GM10248 (cell line): ENCODE results near the gene CTSA.

Experiments used
- CTCF ChIA-PET: fragments of 300-600 bp; sonication (Branson Sonifier 250); formaldehyde crosslinking; extraction: SDS; loops from one replicate; lab custom pipeline; 2021; ENCODE audit warnings: antibody characterized with exemption; lab: Yijun Ruan, JAX
- POLR2A ChIA-PET: fragments of 350-650 bp; sonication (Branson Sonifier 250); formaldehyde crosslinking; extraction: SDS; loops from one replicate; lab custom pipeline; 2020; ENCODE audit warnings: antibody characterized with exemption; lab: Yijun Ruan, JAX
- DNase-seq: peaks from one replicate; pipeline ENCODE4 v3.0.0; 2012; ENCODE audit errors: extremely low spot score
- CTCF ChIP-seq: IDR thresholded peaks from 2 replicates; pipeline ENCODE4 v1.5.1; 2012; ENCODE audit warnings: mild to moderate bottlenecking, low read depth; ENCODE audit errors: extremely low read depth, missing control alignments, control extremely low read depth

Gene CTSA

DNA sequence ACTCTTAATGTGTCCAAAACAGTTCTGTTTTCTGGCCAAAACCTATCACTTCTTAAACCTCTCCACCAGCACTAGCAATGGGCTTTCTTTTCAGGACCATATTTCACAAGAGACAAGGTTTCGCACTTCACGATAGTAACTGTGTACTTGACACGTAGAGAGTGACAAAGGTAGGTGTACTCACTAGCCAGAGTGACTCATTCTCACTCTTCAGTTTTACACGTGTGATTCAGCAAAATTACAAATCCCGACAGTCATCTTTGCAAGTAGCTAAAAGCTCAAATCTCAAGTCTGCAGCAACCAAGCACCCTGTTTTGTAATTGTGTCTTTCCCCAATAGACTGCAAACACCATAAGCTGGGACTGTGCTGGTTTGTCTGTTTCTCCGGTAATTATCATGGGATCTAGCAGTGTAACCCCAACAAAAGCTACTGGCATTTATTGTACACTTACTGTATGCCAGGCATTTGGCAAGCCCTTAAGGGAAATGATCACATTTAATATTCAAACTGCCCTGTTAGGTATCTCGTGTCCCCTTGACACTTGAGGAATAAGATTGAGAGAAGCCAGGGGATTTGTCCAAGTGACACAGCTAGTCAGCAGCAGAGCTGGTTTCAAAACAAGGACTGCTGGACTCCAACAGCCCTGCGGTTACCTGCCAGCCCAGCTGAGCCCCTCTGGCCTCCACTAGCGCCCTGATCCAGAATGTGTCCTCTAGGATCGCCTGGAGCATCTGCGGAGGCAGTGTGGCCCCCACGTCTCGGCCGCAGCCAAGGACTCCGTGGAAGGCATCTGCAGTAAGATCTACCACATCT is 53.2 kb downstream of the CTSA start:
- CTCF ChIA-PET, result interaction anchor here (1.8 to 3.1 kb wide), 5 partner anchors 8 to 43 kb away, joined by 6 to 25 read pairs (median 7); no protein-coding TSS in a partner anchor
- DNase-seq, result no peak
- no peak for TF ChIP-seq CTCF
- POLR2A ChIA-PET, result interaction anchor here (0.6 to 0.7 kb wide), 2 partner anchors 9 to 13 kb away, joined by 3 read pairs; no protein-coding TSS in a partner anchor

DNA sequence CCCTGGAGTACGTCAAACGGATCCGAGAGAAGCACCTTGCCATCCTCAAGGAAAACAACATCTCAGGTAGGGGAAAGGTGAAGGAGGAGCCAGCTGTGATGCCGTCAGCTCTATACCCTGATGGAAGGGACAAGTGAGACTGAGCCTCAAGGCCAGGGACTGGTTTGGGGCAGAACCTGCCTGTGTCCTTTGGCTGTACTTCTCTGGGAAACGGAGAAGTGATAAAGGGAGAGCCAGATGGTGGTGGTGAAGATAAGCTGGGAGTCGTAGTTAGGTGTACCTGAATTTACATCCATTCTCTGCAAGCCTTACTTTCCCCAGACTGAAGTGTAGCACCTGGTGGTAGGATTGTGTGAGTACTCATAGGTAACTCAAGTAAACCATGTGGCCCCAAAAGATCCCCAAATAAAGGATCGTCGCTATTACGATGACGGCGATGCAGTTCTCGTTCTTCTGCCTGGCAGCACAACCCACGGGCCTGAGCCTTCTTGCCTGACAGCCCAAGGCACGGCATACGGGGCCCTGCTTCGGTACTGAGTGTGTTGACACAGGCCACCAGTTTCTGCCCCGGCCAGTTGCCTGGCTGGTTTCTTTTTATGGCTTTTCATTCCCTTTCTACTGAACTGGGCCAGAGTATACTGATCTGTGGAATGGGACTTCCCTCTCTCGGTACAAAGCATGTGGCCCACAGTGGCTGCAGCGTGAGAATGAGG is 54.0 kb downstream of the CTSA start:
- POLR2A ChIA-PET, result no interaction called here

GRCh38 chr20:45945678-45946148 is 54.6 kb downstream of the CTSA start:
- TF ChIP-seq CTCF, result no peak
- POLR2A ChIA-PET, result no interaction called here
- DNase-seq, result no peak
- CTCF ChIA-PET, result interaction anchor here (1.1 to 5.0 kb wide), 4 partner anchors 9 to 41 kb away, joined by 3 to 33 read pairs (median 8); no protein-coding TSS in a partner anchor

More for the DNA sequence above, 54.0 kb downstream of the CTSA start:
- TF ChIP-seq CTCF, result no peak
- DNase-seq, result no peak
- CTCF ChIA-PET, result interaction anchor here (1.1 to 5.0 kb wide), 6 partner anchors 8 to 42 kb away, joined by 3 to 33 read pairs (median 8); no protein-coding TSS in a partner anchor

- CTCF ChIA-PET, result interaction anchor here (1.1 to 5.0 kb wide), 3 partner anchors 9 to 24 kb away, joined by 3 to 33 read pairs (median 7); no protein-coding TSS in a partner anchor
- DNase-seq, result no peak
- POLR2A ChIA-PET, result interaction anchor here (0.6 to 0.8 kb wide), 2 partner anchors 9 to 107 kb away, joined by 3 to 4 read pairs; no protein-coding TSS in a partner anchor
- no peak for TF ChIP-seq CTCF
These were observed 55.2 kb downstream of the CTSA start for GRCh38 chr20:45946149-45946970.

DNA sequence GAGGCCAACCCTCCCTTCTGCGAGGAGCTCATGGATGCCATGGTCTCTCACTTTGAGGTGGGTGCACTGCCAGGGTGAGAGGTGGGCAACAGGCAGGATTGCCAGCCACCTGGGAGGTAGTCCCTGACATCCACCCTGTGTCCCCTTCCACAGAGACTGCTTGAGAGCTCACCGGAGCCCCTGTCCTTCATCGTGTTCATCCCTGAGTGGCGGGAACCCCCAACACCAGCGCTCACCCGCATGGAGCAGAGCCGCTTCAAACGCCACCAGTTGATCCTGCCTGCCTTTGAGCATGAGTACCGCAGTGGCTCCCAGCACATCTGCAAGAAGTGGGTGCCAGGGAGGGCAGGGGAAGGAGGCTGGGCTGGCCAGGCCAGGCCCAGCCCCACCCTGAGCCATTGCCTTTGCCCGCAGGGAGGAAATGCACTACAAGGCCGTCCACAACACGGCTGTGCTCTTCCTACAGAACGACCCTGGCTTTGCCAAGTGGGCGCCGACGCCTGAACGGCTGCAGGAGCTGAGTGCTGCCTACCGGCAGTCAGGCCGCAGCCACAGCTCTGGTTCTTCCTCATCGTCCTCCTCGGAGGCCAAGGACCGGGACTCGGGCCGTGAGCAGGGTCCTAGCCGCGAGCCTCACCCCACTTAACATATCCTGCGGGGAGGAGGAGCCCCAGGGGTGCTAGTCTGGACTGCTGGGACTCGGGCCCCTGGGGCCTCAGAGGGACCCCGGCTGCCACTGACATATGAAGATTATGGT is 56.2 kb downstream of the CTSA start:
- TF ChIP-seq CTCF, result no peak
- POLR2A ChIA-PET, result interaction anchor here (0.8 to 1.3 kb wide), 2 partner anchors 10 kb away, joined by 3 to 4 read pairs; no protein-coding TSS in a partner anchor
- CTCF ChIA-PET, result interaction anchor here (4.8 to 5.0 kb wide), 2 partner anchors 13 to 23 kb away, joined by 33 to 36 read pairs; no protein-coding TSS in a partner anchor
- no peak for DNase-seq
